GM21423 (cell line): ENCODE results near the gene CAPRIN2.

Experiments used
- ATAC-seq: cut with Tn5 transposase; IDR thresholded peaks from one replicate; pipeline ENCODE4 v1.9.1; 2021; ENCODE audit warnings: mild to moderate bottlenecking, moderate library complexity; ENCODE audit not compliant: unreplicated experiment

CAPRIN2 gene

GRCh38 chr12:30707613-30708342, 47.0 kb downstream of the CAPRIN2 start:
- ATAC-seq: no peak

GRCh38 chr12:30706476-30706875, 48.3 kb downstream of the CAPRIN2 start:
- no peak for ATAC-seq

- no peak for ATAC-seq
These were observed 53.7 kb downstream of the CAPRIN2 start for GRCh38 chr12:30701056-30701455.

GRCh38 chr12:30700216-30700900, 54.4 kb downstream of the CAPRIN2 start:
- ATAC-seq: no peak

GRCh38 chr12:30698346-30698745, 56.4 kb downstream of the CAPRIN2 start:
- ATAC-seq: no peak

- ATAC-seq: no peak
These were observed 57.8 kb downstream of the CAPRIN2 start for GRCh38 chr12:30696943-30697342.

- no peak for ATAC-seq
These were observed 58.3 kb downstream of the CAPRIN2 start for GRCh38 chr12:30696486-30696885.

GRCh38 chr12:30696103-30696408, 58.7 kb downstream of the CAPRIN2 start:
- ATAC-seq: peak; percentile 32

- ATAC-seq: peak; percentile 86
These were observed 59.3 kb downstream of the CAPRIN2 start, which contains the start of gene IPO8 for GRCh38 chr12:30695199-30696102. Gene IPO8, minus strand, starts transcription at chr12:30695869. Its CDS starts 222 bp downstream, at chr12:30695647.

GRCh38 chr12:30694412-30695198, 60.1 kb downstream of the CAPRIN2 start:
- peak; percentile 33 for ATAC-seq

- ATAC-seq: no peak
These were observed 62.3 kb downstream of the CAPRIN2 start for GRCh38 chr12:30692470-30692869.

- no peak for ATAC-seq
These were observed 63.5 kb downstream of the CAPRIN2 start for GRCh38 chr12:30691122-30691879.

- ATAC-seq: no peak
These were observed 67.3 kb downstream of the CAPRIN2 start for GRCh38 chr12:30687265-30687986.

- ATAC-seq: no peak
These were observed 75.5 kb downstream of the CAPRIN2 start for GRCh38 chr12:30679241-30679640.

GRCh38 chr12:30678221-30678620, 76.5 kb downstream of the CAPRIN2 start:
- no peak for ATAC-seq

- no peak for ATAC-seq
These were observed 93.5 kb downstream of the CAPRIN2 start for GRCh38 chr12:30661210-30661609.
